A549 (cell line): ENCODE results near the gene TEF.
A peak's percentile ranks its signal among the peaks of the same experiment; 100 is the strongest.

Experiments used
- CHD2 ChIP-seq: fragments of 150-350 bp; IDR thresholded peaks from 2 replicates; pipeline ENCODE4 v1.6.1; 2014; ENCODE audit warnings: low read length; ENCODE audit not compliant: partially characterized antibody
- TF ChIP-seq, protein P1 (sequence below): fragments of >200 bp; sonication (Bioruptor Twin); formaldehyde crosslinking; IDR thresholded peaks from 3 replicates; pipeline ENCODE4 v1.5.1; 2016
- TF ChIP-seq, protein P2 (sequence below): fragments of 200-600 bp; sonication (generic); IDR thresholded peaks from 2 replicates; pipeline ENCODE4 v1.6.1; 2016; ENCODE audit warnings: antibody characterized with exemption, mild to moderate bottlenecking, moderate library complexity

DNA sequence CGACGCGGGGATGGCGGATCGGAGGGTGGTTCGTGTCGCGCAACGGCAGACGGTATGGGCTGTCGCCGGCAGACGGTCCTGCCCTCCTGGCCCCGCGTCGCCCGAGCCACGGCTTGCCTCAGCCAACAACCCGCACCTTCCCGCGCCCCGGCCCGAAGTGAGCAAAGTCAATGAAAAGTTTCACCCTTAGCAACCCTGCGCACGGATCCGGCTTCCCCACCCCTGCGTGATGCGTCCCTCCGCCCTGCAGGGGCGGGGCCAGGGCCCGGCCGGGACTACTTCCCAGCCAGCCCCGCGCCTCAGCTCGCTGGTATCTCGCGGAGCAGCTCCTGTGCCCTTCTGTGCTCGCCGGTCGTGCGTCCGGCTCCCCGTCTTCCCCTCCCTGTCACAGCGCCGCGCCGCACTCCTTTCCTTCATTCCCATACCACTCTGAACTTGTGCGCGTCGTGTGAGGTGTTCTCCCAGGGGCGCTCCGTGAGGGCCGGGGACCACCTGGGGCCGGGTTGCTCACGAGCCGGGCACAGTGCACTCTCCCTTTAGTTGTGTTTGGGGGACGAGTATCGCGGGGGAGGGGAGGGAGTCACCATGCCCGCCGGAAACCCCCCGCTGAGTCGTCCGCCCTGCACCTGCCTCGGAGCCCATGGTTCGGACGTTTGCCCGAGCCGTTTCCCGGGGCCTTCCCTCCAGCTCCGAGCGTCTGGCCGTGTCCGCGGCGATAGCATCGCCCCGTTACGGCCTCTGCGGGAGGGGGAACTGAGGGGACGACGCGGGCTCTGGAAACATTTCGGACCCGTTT is 65.1 kb downstream of the TEF start, which contains the start of gene TOB2:
- TF ChIP-seq CHD2 = peak; percentile 86
- TF ChIP-seq, protein P1, sequence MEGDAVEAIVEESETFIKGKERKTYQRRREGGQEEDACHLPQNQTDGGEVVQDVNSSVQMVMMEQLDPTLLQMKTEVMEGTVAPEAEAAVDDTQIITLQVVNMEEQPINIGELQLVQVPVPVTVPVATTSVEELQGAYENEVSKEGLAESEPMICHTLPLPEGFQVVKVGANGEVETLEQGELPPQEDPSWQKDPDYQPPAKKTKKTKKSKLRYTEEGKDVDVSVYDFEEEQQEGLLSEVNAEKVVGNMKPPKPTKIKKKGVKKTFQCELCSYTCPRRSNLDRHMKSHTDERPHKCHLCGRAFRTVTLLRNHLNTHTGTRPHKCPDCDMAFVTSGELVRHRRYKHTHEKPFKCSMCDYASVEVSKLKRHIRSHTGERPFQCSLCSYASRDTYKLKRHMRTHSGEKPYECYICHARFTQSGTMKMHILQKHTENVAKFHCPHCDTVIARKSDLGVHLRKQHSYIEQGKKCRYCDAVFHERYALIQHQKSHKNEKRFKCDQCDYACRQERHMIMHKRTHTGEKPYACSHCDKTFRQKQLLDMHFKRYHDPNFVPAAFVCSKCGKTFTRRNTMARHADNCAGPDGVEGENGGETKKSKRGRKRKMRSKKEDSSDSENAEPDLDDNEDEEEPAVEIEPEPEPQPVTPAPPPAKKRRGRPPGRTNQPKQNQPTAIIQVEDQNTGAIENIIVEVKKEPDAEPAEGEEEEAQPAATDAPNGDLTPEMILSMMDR = no peak
- TF ChIP-seq, protein P2, sequence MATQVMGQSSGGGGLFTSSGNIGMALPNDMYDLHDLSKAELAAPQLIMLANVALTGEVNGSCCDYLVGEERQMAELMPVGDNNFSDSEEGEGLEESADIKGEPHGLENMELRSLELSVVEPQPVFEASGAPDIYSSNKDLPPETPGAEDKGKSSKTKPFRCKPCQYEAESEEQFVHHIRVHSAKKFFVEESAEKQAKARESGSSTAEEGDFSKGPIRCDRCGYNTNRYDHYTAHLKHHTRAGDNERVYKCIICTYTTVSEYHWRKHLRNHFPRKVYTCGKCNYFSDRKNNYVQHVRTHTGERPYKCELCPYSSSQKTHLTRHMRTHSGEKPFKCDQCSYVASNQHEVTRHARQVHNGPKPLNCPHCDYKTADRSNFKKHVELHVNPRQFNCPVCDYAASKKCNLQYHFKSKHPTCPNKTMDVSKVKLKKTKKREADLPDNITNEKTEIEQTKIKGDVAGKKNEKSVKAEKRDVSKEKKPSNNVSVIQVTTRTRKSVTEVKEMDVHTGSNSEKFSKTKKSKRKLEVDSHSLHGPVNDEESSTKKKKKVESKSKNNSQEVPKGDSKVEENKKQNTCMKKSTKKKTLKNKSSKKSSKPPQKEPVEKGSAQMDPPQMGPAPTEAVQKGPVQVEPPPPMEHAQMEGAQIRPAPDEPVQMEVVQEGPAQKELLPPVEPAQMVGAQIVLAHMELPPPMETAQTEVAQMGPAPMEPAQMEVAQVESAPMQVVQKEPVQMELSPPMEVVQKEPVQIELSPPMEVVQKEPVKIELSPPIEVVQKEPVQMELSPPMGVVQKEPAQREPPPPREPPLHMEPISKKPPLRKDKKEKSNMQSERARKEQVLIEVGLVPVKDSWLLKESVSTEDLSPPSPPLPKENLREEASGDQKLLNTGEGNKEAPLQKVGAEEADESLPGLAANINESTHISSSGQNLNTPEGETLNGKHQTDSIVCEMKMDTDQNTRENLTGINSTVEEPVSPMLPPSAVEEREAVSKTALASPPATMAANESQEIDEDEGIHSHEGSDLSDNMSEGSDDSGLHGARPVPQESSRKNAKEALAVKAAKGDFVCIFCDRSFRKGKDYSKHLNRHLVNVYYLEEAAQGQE = peak; percentile 25; the same call in 1 of the 2 replicates
